ENCODE results near the gene SLCO1B1.

Gene SLCO1B1

GRCh38 chr12:21221072-21221471, 90.1 kb downstream of the SLCO1B1 start:
- DNase-seq: no peak

- DNase-seq: no peak
Observed at GRCh38 chr12:21221778-21222177, 90.8 kb downstream of the SLCO1B1 start.

- DNase-seq: no peak
Observed at GRCh38 chr12:21223930-21224329, 92.9 kb downstream of the SLCO1B1 start.

- no peak for DNase-seq
Observed at GRCh38 chr12:21234395-21234794, 103.4 kb downstream of the SLCO1B1 start.

GRCh38 chr12:21239866-21240265, 108.9 kb downstream of the SLCO1B1 start:
- no peak for DNase-seq

- peak; percentile 24 for DNase-seq
Observed at GRCh38 chr12:21248679-21249078, 117.7 kb downstream of the SLCO1B1 start.

- no peak for DNase-seq
Observed at GRCh38 chr12:21252070-21252469, 121.1 kb downstream of the SLCO1B1 start.

GRCh38 chr12:21257172-21257571, 126.2 kb downstream of the SLCO1B1 start:
- no peak for DNase-seq

- no peak for DNase-seq
Observed at GRCh38 chr12:21264232-21264631, 133.2 kb downstream of the SLCO1B1 start.

- DNase-seq: no peak
Observed at GRCh38 chr12:21265932-21266331, 134.9 kb downstream of the SLCO1B1 start.

- no peak for DNase-seq
Observed at GRCh38 chr12:21276826-21277225, 145.8 kb downstream of the SLCO1B1 start.
